ENCODE measurements around the gene TKT. TPM values are rescaled to one million over a fixed set of nuclear protein-coding genes. Genes with fewer than 3 reads are reported as not detected.
A peak's percentile ranks its signal among the peaks of the same experiment; 100 is the strongest.

The TKT gene
- total RNA-seq, 2 experiments from 2014 or later, result 91.5 to 103 TPM

DNA sequence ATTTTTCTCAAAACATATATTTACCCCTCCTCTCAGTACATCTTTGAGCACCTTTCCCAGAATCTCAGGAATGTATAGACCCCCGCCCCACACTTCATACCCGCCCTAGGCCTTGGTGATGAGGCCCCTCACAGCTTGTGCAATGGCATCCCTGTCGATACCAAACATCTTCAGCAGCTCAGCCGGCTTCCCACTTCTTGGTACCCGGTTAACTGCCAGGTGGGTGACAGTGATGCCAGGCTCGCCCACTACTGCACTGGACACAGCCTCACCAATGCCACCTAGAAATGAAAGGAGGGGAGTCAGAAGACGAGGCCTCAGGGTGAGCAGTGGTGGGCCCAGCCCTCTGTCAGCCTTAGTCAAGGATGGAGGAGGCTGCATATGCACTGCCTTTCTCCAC is 30.2 kb downstream of the TKT start:
- H3K27ac Mint-ChIP-seq, result no peak overlapping the region
- no peak overlapping the region for H3K4me3 Mint-ChIP-seq
- no peaks in the 10 kb centered on the region for H3K27me3 Mint-ChIP-seq
- ATAC-seq (ENCODE audit: poor library complexity) (no peak), DNase-seq (peak in 1 of 14 experiments; percentile 4)
- no peaks in the 10 kb centered on the region for H3K27me3 ChIP-seq (ENCODE audit: control insufficient read depth in 1 of 2, insufficient read depth in 2 of 2, low read length in 2 of 2)
- no peak overlapping the region for H3K4me3 ChIP-seq (ENCODE audit: low read length)
- no peaks in the 10 kb centered on the region for H3K4me1 Mint-ChIP-seq (ENCODE audit: low read depth)
- ChIA-PET CTCF (no interaction called here), POLR2A (no interaction called here)
- TF ChIP-seq, protein P1, sequence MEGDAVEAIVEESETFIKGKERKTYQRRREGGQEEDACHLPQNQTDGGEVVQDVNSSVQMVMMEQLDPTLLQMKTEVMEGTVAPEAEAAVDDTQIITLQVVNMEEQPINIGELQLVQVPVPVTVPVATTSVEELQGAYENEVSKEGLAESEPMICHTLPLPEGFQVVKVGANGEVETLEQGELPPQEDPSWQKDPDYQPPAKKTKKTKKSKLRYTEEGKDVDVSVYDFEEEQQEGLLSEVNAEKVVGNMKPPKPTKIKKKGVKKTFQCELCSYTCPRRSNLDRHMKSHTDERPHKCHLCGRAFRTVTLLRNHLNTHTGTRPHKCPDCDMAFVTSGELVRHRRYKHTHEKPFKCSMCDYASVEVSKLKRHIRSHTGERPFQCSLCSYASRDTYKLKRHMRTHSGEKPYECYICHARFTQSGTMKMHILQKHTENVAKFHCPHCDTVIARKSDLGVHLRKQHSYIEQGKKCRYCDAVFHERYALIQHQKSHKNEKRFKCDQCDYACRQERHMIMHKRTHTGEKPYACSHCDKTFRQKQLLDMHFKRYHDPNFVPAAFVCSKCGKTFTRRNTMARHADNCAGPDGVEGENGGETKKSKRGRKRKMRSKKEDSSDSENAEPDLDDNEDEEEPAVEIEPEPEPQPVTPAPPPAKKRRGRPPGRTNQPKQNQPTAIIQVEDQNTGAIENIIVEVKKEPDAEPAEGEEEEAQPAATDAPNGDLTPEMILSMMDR (IDR thresholded peaks at IDR 0.05), result no peak
- peaks cover 0 to 12% of the 10 kb centered on the region in 2 experiments for H3K9me3 ChIP-seq (ENCODE audit: control insufficient read depth in 1 of 2, insufficient read depth in 1 of 2, low read length in 2 of 2)
- peaks cover 70% of the 10 kb centered on the region for H3K36me3 ChIP-seq (ENCODE audit: insufficient read depth, low read length)
- intact Hi-C loops (cut with DNase I, micrococcal nuclease), result no loop called here
- no peak overlapping the region for H3K27ac ChIP-seq (ENCODE audit: low read depth in 1 of 2, low read length in 2 of 2)
- H3K4me1 ChIP-seq (ENCODE audit: insufficient read depth, low read length), result no peaks in the 10 kb centered on the region
- no peaks in the 10 kb centered on the region for H3K9me3 Mint-ChIP-seq
- H3K36me3 Mint-ChIP-seq (ENCODE audit: low read depth), result peaks cover 69% of the 10 kb centered on the region

DNA sequence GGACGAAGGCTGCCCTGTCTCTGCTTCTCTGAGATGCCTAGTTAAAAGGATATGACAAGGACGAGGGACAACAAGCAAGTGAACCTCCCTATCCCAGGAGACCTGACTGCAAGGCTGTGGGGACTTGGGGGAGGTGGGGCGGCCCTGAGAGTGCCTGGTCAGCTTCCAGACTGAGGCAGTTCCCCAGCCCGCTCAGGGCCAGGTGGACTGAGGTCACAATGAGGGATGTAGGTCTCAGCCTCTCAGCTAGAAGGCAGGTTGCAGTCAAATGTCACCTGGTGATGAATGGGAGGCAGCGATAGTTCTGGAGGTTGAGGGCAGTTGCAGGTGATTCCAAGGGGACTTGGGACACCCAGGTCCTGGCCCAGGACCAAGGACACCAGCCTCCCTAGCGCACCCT is 30.6 kb downstream of the TKT start:
- Histone ChIP-seq H3K4me3 (ENCODE audit: low read length) (no peak overlapping the region), H3K27ac (ENCODE audit: low read depth in 1 of 2, low read length in 2 of 2) (no peak overlapping the region), H3K9me3 (ENCODE audit: control insufficient read depth in 1 of 2, insufficient read depth in 1 of 2, low read length in 2 of 2) (peaks cover 0 to 10% of the 10 kb centered on the region in 2 experiments), H3K27me3 (ENCODE audit: control insufficient read depth in 1 of 2, insufficient read depth in 2 of 2, low read length in 2 of 2) (no peaks in the 10 kb centered on the region), H3K36me3 (ENCODE audit: insufficient read depth, low read length) (peaks cover 65% of the 10 kb centered on the region), H3K4me1 (ENCODE audit: insufficient read depth, low read length) (no peaks in the 10 kb centered on the region)
- Mint-ChIP-seq H3K4me3 (no peak overlapping the region), H3K4me1 (ENCODE audit: low read depth) (no peaks in the 10 kb centered on the region), H3K9me3 (no peaks in the 10 kb centered on the region), H3K36me3 (ENCODE audit: low read depth) (peaks cover 65% of the 10 kb centered on the region), H3K27ac (no peak overlapping the region), H3K27me3 (no peaks in the 10 kb centered on the region)
- ATAC-seq (ENCODE audit: poor library complexity) (no peak), DNase-seq (peak in 1 of 14 experiments; percentile 3)
- CTCF ChIA-PET, result no interaction called here
- POLR2A ChIA-PET, result no interaction called here
- intact Hi-C loops (cut with DNase I, micrococcal nuclease), result no loop called here
- TF ChIP-seq, protein P1 (IDR thresholded peaks at IDR 0.05), result no peak

DNA sequence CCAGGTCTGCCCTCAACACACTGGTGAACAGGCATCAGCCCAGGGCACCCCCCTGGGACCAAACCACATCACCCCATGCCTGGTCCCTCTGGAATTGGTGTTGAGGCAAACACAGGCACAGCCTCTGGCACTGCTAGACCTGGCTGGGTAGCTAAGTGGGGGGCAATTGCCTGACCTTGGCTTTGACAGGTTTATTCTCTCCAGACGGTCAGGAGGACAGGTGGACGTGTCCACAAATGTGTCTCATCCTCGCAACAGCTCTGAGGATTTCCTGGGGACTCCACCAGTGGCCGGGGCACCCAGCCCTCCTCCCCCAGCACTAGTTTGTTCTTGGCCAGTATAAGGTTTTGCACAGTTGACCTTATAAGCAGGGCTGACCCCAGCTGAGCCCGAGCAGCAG is 31.3 kb downstream of the TKT start:
- Histone ChIP-seq H3K4me3 (ENCODE audit: low read length) (no peak overlapping the region), H3K4me1 (ENCODE audit: insufficient read depth, low read length) (peaks cover 6% of the 10 kb centered on the region), H3K9me3 (ENCODE audit: control insufficient read depth in 1 of 2, insufficient read depth in 1 of 2, low read length in 2 of 2) (peaks cover 0 to 9% of the 10 kb centered on the region in 2 experiments), H3K27ac (ENCODE audit: low read depth in 1 of 2, low read length in 2 of 2) (no peak overlapping the region), H3K36me3 (ENCODE audit: insufficient read depth, low read length) (peaks cover 59% of the 10 kb centered on the region), H3K27me3 (ENCODE audit: control insufficient read depth in 1 of 2, insufficient read depth in 2 of 2, low read length in 2 of 2) (no peaks in the 10 kb centered on the region)
- intact Hi-C loops (cut with DNase I, micrococcal nuclease), result no loop called here
- H3K4me3 Mint-ChIP-seq, result no peak overlapping the region
- no peaks in the 10 kb centered on the region for H3K9me3 Mint-ChIP-seq
- DNase-seq (peak in 1 of 14 experiments; percentile 7), ATAC-seq (ENCODE audit: poor library complexity) (no peak)
- ChIA-PET POLR2A (no interaction called here), CTCF (no interaction called here)
- H3K4me1 Mint-ChIP-seq (ENCODE audit: low read depth), result peaks cover 5% of the 10 kb centered on the region
- peaks cover 59% of the 10 kb centered on the region for H3K36me3 Mint-ChIP-seq (ENCODE audit: low read depth)
- TF ChIP-seq, protein P1 (IDR thresholded peaks at IDR 0.05), result no peak
- H3K27ac Mint-ChIP-seq, result no peak overlapping the region
- no peaks in the 10 kb centered on the region for H3K27me3 Mint-ChIP-seq

All from CD4-positive, alpha-beta T cell (primary cell).